Measurements from ENCODE around the gene ZNF609. TPM values are rescaled to one million over a fixed set of nuclear protein-coding genes. Genes with fewer than 3 reads are reported as not detected.

The ZNF609 gene
- total RNA-seq, 1 donor from 2014 or later = 45.8 TPM

DNA sequence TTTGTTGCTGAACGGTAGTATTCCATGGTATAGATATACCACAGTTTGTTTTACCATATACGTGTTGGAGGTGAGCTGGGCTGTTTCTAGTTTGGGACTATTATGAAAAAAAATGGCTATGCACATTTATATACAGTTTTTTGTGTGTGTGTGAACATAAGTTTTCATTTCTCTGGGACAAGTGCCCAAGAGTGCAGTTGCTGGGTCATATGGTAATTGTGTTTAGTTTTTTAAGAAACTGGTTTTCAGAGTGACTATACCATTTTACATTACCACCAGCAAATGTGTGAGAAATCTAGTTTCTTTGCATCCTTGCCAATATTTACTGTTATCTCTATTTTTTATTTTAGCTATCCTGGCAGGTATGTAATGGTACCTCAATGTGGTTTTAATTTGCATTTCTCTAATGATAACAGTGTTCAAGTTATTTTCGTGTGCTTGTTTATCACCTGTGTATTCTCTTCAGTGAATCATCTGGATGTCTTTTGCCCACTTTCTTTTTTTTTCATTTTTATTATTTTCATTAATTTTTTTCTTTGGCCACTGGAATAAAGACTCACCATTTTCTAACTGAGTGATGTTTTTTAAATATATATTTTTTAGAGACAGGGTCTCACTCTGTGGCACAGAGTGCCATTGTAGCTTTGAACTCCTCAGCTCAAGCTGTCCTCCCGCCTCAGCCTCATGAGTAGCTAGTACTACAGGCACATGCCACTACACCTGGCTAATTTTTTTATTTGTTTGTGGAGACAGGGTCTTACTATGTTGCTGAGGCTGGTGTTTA is 75.3 kb downstream of the ZNF609 start:
- intact Hi-C loops (cut with micrococcal nuclease) = loop anchor here (10.0 kb wide), 1 partner anchor 91 kb away; no protein-coding TSS in a partner anchor

GRCh38 chr15:64536244-64536836 is 76.0 kb downstream of the ZNF609 start:
- intact Hi-C loops (cut with micrococcal nuclease) = loop anchor here (10.0 kb wide), 1 partner anchor 92 kb away; no protein-coding TSS in a partner anchor

- intact Hi-C loops (cut with micrococcal nuclease) = no loop called here
Measured at GRCh38 chr15:64542091-64542490, 81.7 kb downstream of the ZNF609 start.

DNA sequence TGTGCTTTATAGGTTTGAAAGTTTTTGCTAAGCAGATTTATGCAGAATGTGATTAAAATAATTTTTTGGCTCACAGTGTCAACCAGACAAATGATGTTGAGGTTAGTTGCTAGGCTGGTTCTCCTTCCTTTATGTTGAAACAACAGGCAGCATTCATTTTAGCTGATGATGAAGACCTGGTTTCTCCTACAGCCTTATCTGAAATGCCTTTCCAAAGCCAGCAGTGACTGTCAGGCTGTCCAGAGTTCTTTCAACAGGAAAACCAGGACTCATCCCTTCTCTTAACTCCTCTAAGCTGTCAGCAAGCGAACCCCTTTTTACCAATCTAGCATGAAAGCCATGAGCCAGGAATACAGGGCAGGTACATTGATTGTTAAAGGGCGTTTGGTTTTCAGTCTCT is 84.1 kb downstream of the ZNF609 start:
- intact Hi-C loops (cut with micrococcal nuclease) = no loop called here

- intact Hi-C loops (cut with micrococcal nuclease) = no loop called here
Measured at GRCh38 chr15:64547275-64547674, 86.9 kb downstream of the ZNF609 start.

DNA sequence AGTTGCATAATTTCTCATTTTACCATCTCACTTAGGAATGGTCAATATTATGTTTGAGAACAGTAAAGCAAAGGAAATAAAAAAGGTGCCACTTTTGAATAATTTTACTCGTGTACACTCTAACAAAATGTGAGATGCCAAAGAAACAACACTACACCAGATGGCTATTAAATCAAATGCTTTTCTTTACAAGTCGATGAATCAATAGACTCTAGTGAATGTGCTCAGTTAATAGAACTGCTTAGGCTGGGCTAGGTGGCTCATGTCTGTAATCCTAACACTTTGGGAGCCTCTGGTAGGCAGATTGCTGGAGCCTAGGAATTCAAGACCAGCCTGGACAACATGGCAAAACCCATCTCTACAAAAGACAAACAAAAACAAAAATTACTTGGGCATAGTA is 87.9 kb downstream of the ZNF609 start:
- intact Hi-C loops (cut with micrococcal nuclease) = no loop called here

DNA sequence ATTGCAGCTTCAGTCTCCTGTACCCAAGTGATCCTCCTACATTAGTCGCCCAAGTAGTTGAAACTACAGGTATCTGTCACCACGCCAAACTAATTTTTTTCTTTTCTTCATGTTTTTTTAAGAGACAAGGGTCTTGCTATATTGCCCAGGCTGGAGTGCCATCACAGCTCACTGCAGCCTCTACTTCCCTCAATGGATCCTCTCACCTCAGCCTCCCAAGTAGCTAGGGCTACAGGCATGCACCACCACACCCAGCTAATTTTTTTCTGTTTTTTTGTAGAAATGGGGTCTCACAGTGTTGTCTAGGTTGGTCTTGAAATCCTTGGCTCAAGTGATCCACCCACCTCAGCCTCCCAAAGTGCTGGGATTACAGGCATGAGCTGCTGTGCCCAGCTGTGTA is 89.5 kb downstream of the ZNF609 start:
- intact Hi-C loops (cut with micrococcal nuclease) = no loop called here

DNA sequence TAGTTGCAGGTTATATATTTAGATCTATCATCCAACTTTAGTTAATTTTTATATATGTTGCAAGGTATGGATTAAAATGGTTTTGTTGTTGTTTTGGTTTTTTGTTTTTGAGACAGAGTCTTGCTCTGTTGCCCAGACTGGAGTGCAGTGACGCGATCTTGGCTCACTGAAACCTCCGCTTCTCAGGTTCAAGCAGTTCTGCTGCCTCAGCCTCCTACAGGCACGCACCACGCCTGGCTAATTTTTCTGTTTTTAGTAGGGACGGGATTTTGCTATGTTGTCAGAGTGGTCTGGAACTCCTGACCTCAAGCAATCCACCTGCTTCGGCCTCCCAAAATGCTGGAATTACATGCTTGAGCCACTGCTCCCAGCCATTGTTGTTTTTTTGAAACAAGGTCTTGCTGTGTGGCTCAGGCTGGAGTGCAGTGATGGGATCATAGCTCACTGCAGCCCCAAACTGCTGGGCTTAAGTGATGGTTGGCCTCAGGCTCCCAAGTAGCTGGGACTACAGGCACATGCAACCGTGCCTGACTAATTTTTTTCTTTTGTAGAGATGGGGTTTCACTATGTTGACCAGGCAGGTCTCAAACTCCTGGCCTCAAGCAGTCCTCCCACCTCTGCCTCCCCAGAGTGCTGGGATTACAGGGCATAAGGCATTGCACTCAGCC is 92.0 kb downstream of the ZNF609 start:
- intact Hi-C loops (cut with micrococcal nuclease) = no loop called here

DNA sequence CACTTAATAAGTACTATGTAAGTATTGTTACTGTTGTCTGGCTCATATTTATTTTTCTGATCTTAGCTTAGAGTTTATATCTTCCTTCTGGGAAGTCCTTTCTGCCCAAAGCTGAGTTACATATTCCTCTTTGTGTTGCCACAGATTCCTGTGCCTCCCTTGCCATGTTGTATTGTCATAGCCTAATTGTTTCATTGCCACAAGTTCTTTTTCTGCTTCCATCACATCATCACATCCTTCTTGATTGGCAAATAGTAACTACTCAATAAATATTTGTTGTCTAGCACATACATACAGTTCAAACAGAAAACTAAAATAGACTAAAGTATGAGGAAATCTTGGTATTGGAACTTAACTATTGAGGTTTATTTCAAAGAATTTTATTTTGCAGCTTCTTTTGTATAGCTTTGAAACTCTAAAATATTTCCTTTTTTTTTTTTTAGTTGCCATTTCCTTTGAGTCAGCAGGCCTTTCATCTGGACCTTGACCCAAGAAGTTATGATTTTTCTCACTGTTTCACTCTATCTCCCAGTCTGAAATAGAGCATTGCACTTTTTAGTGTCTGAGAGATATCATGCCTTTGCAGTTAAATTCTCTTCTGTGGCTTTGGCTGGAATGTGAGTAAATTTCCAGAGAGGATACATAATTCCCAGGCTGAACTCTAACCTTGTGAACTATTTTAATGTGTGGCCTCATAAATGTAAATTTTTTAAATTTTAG is 98.2 kb downstream of the ZNF609 start:
- intact Hi-C loops (cut with micrococcal nuclease) = no loop called here

GRCh38 chr15:64559243-64559642 is 98.9 kb downstream of the ZNF609 start:
- intact Hi-C loops (cut with micrococcal nuclease) = no loop called here

- intact Hi-C loops (cut with micrococcal nuclease) = no loop called here
Measured at GRCh38 chr15:64560501-64560900, 100.1 kb downstream of the ZNF609 start.

- intact Hi-C loops (cut with micrococcal nuclease) = no loop called here
Measured at GRCh38 chr15:64560998-64561397, 100.6 kb downstream of the ZNF609 start.

DNA sequence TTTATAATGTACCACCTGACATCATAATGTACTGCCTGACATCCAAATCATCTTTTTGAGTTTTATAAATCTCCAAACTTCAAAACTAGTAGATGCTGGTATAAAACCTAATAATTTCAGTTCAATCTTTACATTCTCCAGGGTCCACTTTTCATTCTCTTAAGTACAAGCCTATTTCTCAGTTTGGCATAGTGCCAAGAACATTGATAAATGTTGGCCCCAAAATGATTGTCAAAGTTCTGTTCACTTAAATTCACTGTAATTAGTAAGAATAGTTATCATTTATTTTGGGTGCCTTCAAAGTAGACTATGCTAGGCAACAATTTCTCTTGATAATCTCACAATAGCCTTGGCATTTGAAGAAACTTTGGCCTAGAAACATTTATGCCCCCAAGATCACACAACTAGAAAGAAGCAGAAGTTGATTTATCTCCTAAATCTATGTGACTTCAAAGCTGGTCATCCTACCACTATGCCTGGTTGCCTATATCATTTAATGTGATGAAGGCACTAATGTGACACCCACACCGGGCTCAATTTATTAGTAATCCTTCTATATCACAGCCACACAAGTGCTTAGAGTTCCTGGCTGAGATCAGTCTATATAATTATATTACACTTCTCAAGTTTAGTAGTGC is 101.7 kb downstream of the ZNF609 start:
- intact Hi-C loops (cut with micrococcal nuclease) = no loop called here

GRCh38 chr15:64566102-64566501 is 105.7 kb downstream of the ZNF609 start:
- intact Hi-C loops (cut with micrococcal nuclease) = no loop called here

- intact Hi-C loops (cut with micrococcal nuclease) = no loop called here
Measured at GRCh38 chr15:64566629-64567427, 106.5 kb downstream of the ZNF609 start.

DNA sequence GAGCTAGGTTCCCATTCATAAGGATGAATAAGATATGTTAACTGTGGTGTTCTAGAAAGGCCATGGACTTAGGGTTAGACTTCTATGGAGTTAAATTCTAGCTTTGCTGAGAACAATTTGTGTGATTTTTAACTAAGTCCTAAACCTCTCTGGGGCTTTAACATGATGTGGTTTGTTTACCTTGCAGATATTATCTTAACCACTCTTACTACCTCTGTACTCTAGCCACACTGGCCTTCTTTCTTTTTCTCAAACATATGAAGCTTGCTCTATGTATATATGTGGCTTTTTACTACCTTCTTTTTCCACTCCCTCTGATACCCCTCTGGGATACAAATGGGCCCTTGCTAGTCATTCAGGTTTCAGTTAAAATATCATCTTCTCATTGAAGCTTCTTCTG is 108.4 kb downstream of the ZNF609 start:
- intact Hi-C loops (cut with micrococcal nuclease) = no loop called here

DNA sequence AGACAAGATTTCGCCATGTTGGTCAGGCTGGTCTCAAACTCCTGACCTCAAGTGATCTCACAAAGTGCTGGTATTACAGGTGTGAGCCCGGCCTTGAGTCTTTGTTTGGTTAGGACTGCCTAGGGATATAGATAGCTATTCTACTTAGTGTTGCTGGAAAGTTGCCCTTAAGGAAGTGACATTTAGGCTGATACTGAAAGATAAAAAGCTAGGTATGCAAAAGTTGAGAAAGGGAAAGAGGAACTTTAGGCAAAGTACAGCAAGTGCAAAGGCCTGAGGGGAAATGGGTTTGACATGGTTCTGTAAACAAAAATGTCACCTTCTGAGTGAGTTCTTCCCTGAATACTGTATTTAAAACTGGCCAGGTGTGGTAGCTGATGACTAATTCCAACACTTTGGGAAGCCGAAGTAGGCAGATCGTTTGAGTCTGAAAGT is 111.5 kb downstream of the ZNF609 start:
- intact Hi-C loops (cut with micrococcal nuclease) = no loop called here

- intact Hi-C loops (cut with micrococcal nuclease) = no loop called here
Measured at GRCh38 chr15:64572856-64573255, 112.5 kb downstream of the ZNF609 start.

DNA sequence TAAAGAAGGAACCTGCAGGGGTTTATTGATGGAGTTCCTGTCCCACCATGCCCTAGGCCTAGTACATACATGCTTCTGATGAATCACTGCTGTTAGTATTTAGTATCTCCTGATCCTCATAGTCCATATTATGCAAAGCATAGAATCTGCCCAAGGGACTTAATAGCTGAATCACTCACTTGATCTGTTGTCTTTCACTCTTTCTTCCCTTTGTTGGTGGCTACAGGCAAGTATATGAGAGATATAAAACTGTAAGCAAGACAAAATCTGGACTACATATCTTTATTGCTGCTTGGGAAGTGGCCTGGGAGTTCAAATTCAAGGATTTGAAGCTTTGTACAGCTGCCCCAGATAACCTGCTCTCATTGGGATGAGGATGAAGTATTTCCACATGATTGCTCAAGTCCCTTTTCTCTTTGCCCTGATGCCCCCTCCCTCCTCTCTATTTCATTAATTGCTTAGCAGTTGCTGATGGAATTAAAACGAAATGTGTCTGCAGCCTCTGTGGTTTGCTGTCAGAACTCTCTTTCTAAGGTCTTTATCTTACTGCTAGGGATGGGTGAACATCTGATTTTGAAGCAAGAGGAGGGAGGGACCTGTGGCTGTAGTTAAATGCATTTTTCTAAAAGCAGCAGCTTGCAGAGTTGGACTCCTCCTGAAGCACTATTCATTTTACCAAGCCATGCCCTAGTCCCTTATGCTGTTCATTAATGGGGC is 114.1 kb downstream of the ZNF609 start:
- intact Hi-C loops (cut with micrococcal nuclease) = no loop called here

Measured in T-helper 1 cell treated with Interleukin-12 subunit alpha and Interleukin-12 subunit beta and Interleukin-4 antibody, amounts not matched to agents 30 ng/mL and 1 ng/mL, for 36 hours (primary cell).